SHP77 treated with DMSO at 0.1 percent for 48 hours (cell line): ENCODE measurements around the gene FCN1.

Source experiments
- DNase-seq: peaks from one replicate; lab custom pipeline; 2025; lab: John Stamatoyannopoulos, UW

Gene FCN1

GRCh38 chr9:134937164-134937555 lies 19.4 kb upstream of the FCN1 start:
- no peak for DNase-seq

DNA sequence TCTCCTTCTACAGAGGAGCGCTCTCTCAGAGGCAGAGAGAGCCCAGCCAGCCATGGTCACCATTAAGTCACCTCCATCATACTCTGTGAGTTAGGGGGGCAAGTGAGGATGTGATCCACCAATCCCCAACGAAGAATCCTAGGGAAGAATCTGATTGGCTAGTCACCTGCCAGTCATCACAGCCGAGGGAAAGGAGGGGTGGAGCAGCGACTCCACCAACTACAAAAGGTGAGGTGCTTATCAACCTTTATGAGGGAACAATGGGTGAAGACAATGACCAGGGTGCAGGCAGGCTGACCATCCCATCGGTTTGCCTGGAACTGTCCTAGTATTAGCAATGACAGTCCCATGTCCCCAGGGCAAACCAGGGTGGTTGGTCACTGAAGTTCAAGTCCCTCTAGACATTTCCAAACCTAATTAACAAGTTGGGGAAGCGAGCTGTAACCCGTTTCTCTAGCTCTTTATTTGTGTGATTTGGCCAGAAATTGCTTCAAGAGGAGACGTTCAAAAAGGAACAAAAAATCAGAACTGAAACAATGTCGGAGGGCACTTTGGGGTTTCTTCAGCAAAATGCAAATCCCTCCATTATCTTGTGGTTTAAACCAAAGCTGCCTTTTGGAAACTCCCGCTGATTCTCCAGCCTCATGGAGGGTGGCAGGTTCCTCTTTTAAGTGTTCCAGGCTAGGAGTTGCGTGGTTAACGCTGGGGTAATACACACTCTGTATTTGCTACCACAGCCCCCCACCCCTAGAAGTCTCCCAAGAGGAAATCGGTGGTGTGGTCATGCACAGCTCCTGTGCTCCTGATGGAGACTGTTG lies 18.8 kb upstream of the FCN1 start:
- no peak for DNase-seq

DNA sequence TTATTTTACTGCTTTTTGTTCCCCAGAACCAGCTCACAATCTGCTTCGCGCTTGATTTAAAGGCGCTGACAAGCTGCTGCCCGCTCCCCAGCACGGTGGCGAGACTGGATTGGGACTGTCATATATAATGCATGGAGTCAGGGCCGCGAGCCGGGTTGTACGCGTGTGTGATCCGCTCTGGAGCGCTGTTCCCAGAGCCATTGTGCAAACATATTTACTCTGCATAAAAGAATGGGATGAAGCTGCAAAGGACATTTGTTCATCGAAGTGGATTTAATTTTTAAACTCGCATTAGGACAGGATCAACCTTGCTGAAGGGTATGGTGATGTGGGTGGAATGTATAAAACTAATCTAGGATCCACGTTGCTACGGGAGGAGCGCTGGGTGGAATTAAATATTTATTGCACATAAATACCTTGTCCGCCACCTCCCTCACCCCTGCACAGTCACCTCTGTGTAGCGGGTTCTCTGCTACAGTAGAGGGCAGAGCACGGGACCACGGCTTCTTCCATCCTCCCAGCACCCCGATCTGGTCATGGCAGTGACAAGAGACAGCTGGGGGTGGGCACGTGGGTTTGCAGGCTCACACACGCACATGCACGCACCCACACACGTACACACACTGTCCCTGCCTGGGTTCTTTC lies 18.1 kb upstream of the FCN1 start:
- no peak for DNase-seq

DNA sequence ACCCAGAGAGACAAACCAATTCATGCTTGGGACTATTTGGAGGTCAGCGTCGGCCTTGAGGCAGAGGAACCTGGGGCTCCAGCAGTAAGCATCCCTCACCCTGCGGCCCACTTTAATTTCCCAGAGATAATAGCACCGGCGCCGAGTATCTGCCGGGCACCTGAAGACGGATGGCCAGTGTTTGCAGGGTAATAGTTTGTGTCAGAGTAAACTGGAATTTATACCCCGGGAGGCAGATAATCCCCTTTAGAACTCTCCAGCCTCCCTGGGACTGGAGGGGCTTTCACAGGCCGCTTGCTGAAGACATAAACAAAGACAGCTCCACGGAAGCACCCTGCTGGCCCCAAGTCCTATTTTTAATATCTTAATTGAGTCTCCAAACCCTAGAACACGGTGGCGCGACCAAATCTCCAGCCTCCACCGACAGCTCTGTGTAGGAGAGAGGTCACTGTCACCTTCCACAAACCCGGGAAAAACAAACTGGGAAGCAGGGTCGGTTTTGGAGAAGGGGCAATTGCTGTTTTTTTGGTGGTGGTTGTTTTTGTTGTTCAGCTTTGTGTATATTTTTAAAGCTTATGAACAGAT lies 17.4 kb upstream of the FCN1 start:
- DNase-seq = no peak

- no peak for DNase-seq
These were observed 15.5 kb upstream of the FCN1 start for GRCh38 chr9:134933076-134933659.

DNA sequence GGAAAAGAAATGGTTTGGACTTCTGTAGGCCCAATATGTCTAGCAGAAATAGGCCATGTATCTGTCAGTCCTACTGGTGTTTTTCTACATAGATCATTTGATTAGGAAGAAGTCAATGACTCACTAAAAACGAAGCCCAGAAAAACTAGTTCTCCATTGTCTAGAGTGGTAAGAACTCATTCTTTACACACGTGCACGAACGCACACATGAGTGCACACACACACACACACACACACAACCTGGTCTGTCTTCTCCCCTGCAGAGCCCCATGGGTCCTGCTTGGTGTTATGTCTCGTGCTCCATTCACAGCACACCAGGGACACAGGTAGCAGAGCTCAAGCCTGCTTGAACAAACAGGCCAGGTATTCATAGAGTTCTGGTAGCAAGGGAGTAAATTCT lies 14.9 kb upstream of the FCN1 start:
- no peak for DNase-seq

GRCh38 chr9:134932171-134932570 lies 14.5 kb upstream of the FCN1 start:
- no peak for DNase-seq

- DNase-seq = no peak
These were observed 12.7 kb upstream of the FCN1 start for GRCh38 chr9:134930398-134930797.

DNA sequence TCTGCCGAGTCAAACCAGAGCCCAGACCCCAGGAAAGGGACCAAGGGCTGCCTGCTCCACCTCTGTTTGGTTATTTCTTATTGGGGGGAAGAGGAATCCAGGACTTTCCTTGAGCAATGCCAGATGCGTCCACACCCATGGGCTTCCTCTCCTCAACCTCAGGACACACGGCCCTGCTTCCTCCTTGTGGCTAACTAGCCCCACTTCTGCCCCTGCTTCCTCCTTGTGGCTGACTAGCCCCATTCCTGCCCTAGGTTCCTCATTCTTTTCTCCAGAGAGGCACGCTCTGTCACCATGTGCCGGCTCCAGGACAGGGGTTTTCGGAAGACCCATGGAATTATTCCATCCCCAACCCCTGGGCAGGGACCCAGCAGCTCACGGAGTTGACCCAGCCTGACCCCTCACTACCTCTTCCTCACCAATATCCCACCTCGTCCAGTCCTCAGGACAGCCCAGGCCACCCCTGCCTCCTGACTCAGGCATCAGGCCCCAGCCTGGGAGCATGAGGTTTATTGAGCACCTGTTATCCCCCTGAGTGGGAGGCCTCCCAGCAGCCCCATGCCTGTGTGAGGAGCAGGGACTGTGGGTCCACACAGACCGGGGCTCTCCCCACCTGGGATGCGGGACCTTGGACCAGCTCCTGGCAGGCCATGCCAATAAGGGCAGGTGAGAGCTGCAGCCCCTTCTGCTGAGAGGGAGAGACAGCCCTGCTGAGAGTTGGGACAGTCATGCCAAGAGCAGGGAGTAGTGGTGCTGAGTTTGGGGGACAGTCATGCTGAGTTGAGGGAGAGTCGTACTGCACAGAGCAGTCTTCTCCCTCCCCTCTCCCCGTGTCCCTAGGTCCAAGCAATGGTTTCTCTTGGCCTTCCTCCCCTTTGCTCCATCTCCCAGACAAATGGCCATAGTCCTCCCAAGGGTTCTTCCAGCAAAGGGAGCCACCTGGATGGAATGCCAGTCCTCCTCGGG lies 11.8 kb upstream of the FCN1 start:
- DNase-seq = no peak

DNA sequence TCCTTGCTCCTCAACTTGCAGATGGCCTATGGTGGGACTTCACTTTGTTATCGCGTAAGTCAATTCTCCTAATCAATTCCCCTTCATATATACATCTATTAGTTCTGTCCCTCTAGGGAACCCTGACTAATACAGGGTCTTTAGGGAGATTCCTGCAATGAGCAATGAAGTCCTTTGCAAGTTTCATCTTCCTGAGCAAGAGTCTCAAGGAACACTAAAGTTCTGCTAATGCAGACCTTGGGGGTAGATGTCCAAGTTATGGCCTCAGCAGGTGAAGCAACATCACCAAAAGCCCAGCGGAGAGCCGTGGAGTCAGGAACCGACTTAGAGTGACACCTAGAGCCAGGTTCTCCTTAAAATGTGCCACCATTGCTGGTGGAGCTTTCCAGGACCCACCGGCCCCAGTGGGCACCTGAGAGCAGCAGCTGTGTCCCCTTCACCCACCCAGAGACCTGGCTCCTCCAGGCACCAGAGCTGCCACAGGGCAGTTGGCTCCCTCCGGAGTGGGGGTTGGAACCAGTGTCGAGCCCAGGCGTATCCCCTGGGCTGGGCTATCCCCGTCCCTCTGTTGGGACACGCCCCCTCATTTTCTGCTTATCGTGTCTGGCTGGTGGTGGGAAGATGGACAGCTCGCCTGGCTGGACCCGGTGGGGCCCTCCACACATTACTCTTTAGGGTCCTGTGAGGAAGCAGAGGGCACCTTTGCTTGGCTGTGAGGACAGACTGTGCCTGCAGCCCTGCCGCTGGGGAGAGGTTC lies 10.9 kb upstream of the FCN1 start:
- DNase-seq = no peak

GRCh38 chr9:134925011-134925511 lies 7.3 kb upstream of the FCN1 start:
- no peak for DNase-seq

DNA sequence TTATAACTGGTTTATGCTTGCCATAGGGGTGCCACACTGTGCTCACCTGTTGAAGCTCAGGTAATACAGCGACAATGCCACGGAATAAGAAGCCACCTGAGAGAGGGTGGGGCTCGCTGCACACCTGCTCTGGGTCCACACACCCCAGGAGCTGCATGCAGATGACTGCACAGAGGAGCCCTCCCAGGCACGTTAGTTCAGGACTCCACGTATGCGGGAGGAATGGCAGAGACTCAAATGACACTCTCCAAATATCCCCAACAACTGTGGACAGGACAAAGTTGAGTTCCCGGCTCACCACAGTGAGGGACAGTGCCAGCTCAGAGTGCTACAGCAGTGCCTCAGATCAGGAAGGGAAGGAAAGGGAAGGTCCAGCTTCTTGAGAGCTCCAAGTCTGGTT lies 5.8 kb upstream of the FCN1 start:
- no peak for DNase-seq

DNA sequence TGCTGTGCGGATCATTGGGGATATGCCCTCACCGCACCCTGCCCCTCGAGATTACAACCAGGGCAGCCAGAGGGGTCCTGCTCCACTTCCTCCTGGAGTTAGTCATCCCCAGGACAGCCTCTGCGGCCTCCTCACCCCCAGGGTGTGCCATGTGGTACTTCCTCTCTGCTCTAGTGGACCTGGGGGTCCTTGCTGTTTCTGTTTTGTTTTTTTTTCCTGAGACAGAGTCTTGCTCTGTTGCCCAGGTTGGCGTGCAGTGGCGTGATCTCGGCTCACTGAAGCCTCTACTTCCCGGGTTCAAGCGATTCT lies 5.2 kb upstream of the FCN1 start:
- no peak for DNase-seq

- DNase-seq = no peak
These were observed 4.6 kb upstream of the FCN1 start for GRCh38 chr9:134922066-134922931.

- no peak for DNase-seq
These were observed 1.6 kb upstream of the FCN1 start for GRCh38 chr9:134919303-134919702.

DNA sequence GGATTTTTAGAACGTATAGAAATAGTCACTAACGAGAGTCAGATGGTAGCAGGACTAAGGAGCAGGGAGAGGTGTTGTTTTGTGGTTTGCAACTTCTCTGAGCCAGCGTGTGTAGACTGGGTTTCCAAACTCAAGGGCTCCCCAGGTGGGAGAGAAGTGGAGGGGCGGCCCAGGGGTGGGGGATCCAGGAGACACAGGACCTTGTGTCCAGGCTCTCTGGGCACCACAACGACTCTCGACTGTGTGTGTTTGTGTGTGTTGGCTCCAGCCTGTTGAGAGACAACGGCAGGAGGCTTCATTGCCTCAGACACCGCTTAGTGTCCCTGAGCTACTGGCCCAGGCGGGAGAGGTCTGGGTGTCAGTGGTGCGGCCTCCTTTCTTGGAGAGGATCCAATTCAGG lies 934 bp upstream of the FCN1 start:
- DNase-seq = no peak

- no peak for DNase-seq
These were observed 1.5 kb downstream of the FCN1 start for GRCh38 chr9:134916161-134916665.

DNA sequence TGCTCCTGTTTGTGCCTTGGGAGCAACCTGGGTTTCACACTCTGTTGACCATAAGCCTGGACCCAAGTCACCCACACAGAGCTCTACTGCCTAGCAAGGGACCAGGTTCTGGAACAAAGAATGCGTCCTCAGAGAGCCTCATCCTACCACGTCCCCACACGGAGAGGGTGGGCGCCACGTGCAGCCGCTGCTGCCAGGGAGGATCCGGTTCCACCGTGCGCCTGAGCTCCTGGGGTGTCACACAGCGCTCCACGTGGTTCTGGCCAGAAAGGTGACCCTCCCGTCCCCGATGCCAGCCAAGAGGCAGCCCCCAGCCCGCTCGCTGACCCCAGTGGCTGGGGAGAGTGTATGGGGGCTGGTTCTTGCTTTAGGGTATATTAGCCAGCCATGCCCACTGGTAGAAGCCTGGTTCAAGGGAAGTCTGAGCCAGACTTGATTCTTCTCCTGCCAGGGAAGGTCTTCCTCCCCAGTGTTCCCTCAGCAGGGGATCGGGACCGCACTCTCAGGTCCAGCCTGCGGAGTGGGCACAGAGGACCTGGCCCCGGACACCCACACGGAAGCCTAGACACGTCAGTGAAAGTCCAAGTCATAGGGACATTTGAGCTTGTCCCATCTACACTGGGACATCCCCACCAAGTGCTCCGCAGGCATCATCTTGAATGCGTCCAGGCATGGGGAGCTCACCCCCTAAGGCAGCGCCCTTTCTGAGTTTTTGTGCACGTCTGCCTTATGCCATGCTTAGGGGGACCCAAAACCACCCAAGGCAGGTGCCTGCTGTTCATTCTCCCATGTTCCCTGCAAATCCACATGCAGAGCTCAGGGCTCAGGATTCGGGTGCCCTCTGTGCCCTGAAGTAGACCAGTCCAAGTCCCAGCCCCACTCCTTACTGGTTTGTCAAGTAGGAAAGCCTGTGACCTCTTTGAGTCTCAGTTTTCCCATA lies 2.4 kb downstream of the FCN1 start:
- DNase-seq = no peak

DNA sequence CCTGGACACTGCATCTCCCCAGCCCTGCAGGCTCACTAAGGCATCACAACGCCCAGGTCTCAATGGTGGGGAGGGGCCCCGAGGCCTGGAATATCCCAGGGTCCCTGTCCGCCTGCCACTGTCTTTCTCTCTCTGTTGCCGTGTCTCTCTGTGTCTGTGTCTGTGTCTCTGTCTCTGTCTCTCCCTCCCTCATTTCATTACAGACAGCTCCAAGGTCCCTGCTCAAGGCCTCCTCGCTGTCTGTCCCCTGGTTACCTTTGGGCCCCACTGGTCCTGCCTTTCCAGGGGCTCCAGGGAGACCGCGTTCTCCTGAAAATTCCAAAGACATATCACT lies 3.2 kb downstream of the FCN1 start:
- no peak for DNase-seq
